Fibroblast of lung (primary cell): ENCODE results near the gene TENM3.

Experiments
- CTCF ChIP-seq, 2 donors: IDR thresholded peaks in 1 of 2; conservative IDR thresholded peaks in 1 of 2; 1 replicate in 1 of 2; 2 replicates in 1 of 2; pipeline ENCODE4 v1.5.1; 2011 to 2012; ENCODE audit warnings: low read length in 2 of 2, control low read depth in 1 of 2, inconsistent platforms in 1 of 2, low read depth in 1 of 2, mild to moderate bottlenecking in 1 of 2
- EZH2 ChIP-seq: IDR thresholded peaks from 2 replicates; pipeline ENCODE4 v1.5.1; 2012; ENCODE audit warnings: low read length, control low read depth, mild to moderate bottlenecking; ENCODE audit errors: missing control alignments

- no peak for TF ChIP-seq CTCF (conservative IDR thresholded peaks at IDR 0.05 in 1 of 2, IDR thresholded peaks at IDR 0.05 in 1 of 2; ENCODE audit: low read depth in 1 of 2, low read length in 2 of 2)
- TF ChIP-seq EZH2: no peak
Observed at GRCh38 chr4:182760551-182761043, 517.4 kb downstream of the TENM3 start.
